Activated CD4-positive, alpha-beta T cell treated with anti-CD3 and anti-CD28 coated beads for 1 hour (primary cell): ENCODE data around the gene FXYD1.

Experiments
- DNase-seq: peaks from one replicate; pipeline ENCODE4 v3.0.0-alpha.2; 2020

The FXYD1 gene

GRCh38 chr19:35108730-35109129 is 29.9 kb upstream of the FXYD1 start:
- DNase-seq: no peak

- DNase-seq: no peak
These were observed 29.1 kb upstream of the FXYD1 start for GRCh38 chr19:35109395-35110112.

- DNase-seq: no peak
These were observed 27.6 kb upstream of the FXYD1 start for GRCh38 chr19:35110974-35111373.

- DNase-seq: no peak
These were observed 25.5 kb upstream of the FXYD1 start for GRCh38 chr19:35112995-35113688.

- DNase-seq: peak; percentile 51
These were observed 24.1 kb upstream of the FXYD1 start for GRCh38 chr19:35114353-35115176.

GRCh38 chr19:35115177-35115951 is 23.3 kb upstream of the FXYD1 start, which contains the start of gene FXYD3:
Gene FXYD3, plus strand, starts transcription at chr19:35115823. Its CDS starts 3,554 bp downstream, at chr19:35119377.
- no peak for DNase-seq

GRCh38 chr19:35116072-35116801 is 22.4 kb upstream of the FXYD1 start:
- no peak for DNase-seq

- DNase-seq: no peak
These were observed 21.5 kb upstream of the FXYD1 start for GRCh38 chr19:35117116-35117515.

GRCh38 chr19:35117799-35118198 is 20.8 kb upstream of the FXYD1 start:
- no peak for DNase-seq

GRCh38 chr19:35118268-35119020 is 20.2 kb upstream of the FXYD1 start:
- no peak for DNase-seq

GRCh38 chr19:35119091-35119490 is 19.5 kb upstream of the FXYD1 start:
- DNase-seq: no peak

GRCh38 chr19:35119578-35120155 is 19.0 kb upstream of the FXYD1 start:
- no peak for DNase-seq

- DNase-seq: no peak
These were observed 18.1 kb upstream of the FXYD1 start for GRCh38 chr19:35120492-35120891.

- no peak for DNase-seq
These were observed 17.7 kb upstream of the FXYD1 start for GRCh38 chr19:35120898-35121297.

- no peak for DNase-seq
These were observed 15.7 kb upstream of the FXYD1 start for GRCh38 chr19:35122687-35123551.

GRCh38 chr19:35123573-35123972 is 15.1 kb upstream of the FXYD1 start:
- no peak for DNase-seq

- peak; percentile 83 for DNase-seq
These were observed 14.2 kb upstream of the FXYD1 start for GRCh38 chr19:35124098-35125060.

GRCh38 chr19:35125270-35125717 is 13.3 kb upstream of the FXYD1 start:
- no peak for DNase-seq
